CD4-positive, alpha-beta T cell treated with Interleukin-6 for 4 hours (primary cell): ENCODE data around the gene CCDC107.
A peak's percentile ranks its signal among the peaks of the same experiment; 100 is the strongest.
"Not testable (repeated sequence)": the region's sequence is repeated elsewhere in the genome, so short reads cannot be mapped to it uniquely, and the experiment has no call there.

ENCODE experiments used
- DNase-seq: peaks from one replicate; pipeline ENCODE4 v3.0.0-alpha.2; 2020; ENCODE audit warnings: mixed read lengths

The CCDC107 gene

GRCh38 chr9:35658137-35658967, at the start of gene CCDC107:
Gene CCDC107, plus strand, starts transcription at chr9:35658292. Its CDS starts 88 bp downstream, at chr9:35658380.
- peak; percentile 85 for DNase-seq

GRCh38 chr9:35609001-35609819, 48.9 kb upstream of the CCDC107 start:
- DNase-seq, result no peak

- no peak for DNase-seq
Measured at GRCh38 chr9:35609820-35610163, 48.3 kb upstream of the CCDC107 start.

- DNase-seq, result peak; percentile 71
Measured at GRCh38 chr9:35611230-35611797, 46.8 kb upstream of the CCDC107 start.

GRCh38 chr9:35612066-35612465, 46.0 kb upstream of the CCDC107 start:
- not testable (repeated sequence) for DNase-seq

GRCh38 chr9:35612843-35613242, 45.2 kb upstream of the CCDC107 start:
- no peak for DNase-seq

- DNase-seq, result no peak
Measured at GRCh38 chr9:35615981-35616680, 42.0 kb upstream of the CCDC107 start.

GRCh38 chr9:35616681-35617459, 41.2 kb upstream of the CCDC107 start:
- DNase-seq, result peak; percentile 81

GRCh38 chr9:35617548-35617947, 40.5 kb upstream of the CCDC107 start:
- no peak for DNase-seq

GRCh38 chr9:35618325-35618727, 39.8 kb upstream of the CCDC107 start, which contains the start of gene CD72:
Gene CD72, minus strand, starts transcription at chr9:35618413. Its CDS starts 110 bp downstream, at chr9:35618303.
- DNase-seq, result no peak

GRCh38 chr9:35618854-35619799, 39.0 kb upstream of the CCDC107 start:
- DNase-seq, result peak; percentile 25

GRCh38 chr9:35619800-35620158, 38.3 kb upstream of the CCDC107 start:
- DNase-seq, result no peak

- no peak for DNase-seq
Measured at GRCh38 chr9:35627575-35627974, 30.5 kb upstream of the CCDC107 start.

GRCh38 chr9:35628389-35628991, 29.6 kb upstream of the CCDC107 start:
- DNase-seq, result no peak

- no peak for DNase-seq
Measured at GRCh38 chr9:35629597-35629996, 28.5 kb upstream of the CCDC107 start.

GRCh38 chr9:35635730-35636129, 22.4 kb upstream of the CCDC107 start:
- DNase-seq, result no peak

GRCh38 chr9:35636135-35636876, 21.8 kb upstream of the CCDC107 start:
- DNase-seq, result no peak

- not testable (repeated sequence) for DNase-seq
Measured at GRCh38 chr9:35636877-35637246, 21.2 kb upstream of the CCDC107 start.

GRCh38 chr9:35637427-35637955, 20.6 kb upstream of the CCDC107 start:
- DNase-seq, result not testable (repeated sequence)
